Measurements from ENCODE around the gene KRT13.

KRT13 gene

GRCh38 chr17:41456204-41456603 lies 49.2 kb downstream of the KRT13 start:
- no peak overlapping the region for H3K4me3 ChIP-seq (replicated peaks; ENCODE audit: insufficient read depth, low read length)
- H3K27me3 ChIP-seq (ENCODE audit: insufficient read depth, poor library complexity, severe bottlenecking) = no peaks in the 10 kb centered on the region
- DNase-seq (ENCODE audit: low read depth in 1 of 2, low spot score in 1 of 2) = no peak
- H3K27ac ChIP-seq (replicated peaks) = no peak overlapping the region
- TF ChIP-seq SPI1 (IDR thresholded peaks at IDR 0.05; ENCODE audit: borderline replicate concordance, low read depth) = no peak
- TF ChIP-seq, protein P1, sequence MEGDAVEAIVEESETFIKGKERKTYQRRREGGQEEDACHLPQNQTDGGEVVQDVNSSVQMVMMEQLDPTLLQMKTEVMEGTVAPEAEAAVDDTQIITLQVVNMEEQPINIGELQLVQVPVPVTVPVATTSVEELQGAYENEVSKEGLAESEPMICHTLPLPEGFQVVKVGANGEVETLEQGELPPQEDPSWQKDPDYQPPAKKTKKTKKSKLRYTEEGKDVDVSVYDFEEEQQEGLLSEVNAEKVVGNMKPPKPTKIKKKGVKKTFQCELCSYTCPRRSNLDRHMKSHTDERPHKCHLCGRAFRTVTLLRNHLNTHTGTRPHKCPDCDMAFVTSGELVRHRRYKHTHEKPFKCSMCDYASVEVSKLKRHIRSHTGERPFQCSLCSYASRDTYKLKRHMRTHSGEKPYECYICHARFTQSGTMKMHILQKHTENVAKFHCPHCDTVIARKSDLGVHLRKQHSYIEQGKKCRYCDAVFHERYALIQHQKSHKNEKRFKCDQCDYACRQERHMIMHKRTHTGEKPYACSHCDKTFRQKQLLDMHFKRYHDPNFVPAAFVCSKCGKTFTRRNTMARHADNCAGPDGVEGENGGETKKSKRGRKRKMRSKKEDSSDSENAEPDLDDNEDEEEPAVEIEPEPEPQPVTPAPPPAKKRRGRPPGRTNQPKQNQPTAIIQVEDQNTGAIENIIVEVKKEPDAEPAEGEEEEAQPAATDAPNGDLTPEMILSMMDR (IDR thresholded peaks at IDR 0.05; ENCODE audit: insufficient read depth, low read length) = no peak
- TF ChIP-seq, protein P2, sequence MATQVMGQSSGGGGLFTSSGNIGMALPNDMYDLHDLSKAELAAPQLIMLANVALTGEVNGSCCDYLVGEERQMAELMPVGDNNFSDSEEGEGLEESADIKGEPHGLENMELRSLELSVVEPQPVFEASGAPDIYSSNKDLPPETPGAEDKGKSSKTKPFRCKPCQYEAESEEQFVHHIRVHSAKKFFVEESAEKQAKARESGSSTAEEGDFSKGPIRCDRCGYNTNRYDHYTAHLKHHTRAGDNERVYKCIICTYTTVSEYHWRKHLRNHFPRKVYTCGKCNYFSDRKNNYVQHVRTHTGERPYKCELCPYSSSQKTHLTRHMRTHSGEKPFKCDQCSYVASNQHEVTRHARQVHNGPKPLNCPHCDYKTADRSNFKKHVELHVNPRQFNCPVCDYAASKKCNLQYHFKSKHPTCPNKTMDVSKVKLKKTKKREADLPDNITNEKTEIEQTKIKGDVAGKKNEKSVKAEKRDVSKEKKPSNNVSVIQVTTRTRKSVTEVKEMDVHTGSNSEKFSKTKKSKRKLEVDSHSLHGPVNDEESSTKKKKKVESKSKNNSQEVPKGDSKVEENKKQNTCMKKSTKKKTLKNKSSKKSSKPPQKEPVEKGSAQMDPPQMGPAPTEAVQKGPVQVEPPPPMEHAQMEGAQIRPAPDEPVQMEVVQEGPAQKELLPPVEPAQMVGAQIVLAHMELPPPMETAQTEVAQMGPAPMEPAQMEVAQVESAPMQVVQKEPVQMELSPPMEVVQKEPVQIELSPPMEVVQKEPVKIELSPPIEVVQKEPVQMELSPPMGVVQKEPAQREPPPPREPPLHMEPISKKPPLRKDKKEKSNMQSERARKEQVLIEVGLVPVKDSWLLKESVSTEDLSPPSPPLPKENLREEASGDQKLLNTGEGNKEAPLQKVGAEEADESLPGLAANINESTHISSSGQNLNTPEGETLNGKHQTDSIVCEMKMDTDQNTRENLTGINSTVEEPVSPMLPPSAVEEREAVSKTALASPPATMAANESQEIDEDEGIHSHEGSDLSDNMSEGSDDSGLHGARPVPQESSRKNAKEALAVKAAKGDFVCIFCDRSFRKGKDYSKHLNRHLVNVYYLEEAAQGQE (IDR thresholded peaks at IDR 0.05; ENCODE audit: insufficient replicate concordance, low read depth) = no peak
- no peak for TF ChIP-seq GABPA (IDR thresholded peaks at IDR 0.05; ENCODE audit: low read depth)
- no peak for TF ChIP-seq POLR2AphosphoS5 (IDR thresholded peaks at IDR 0.05; ENCODE audit: low read depth)

DNA sequence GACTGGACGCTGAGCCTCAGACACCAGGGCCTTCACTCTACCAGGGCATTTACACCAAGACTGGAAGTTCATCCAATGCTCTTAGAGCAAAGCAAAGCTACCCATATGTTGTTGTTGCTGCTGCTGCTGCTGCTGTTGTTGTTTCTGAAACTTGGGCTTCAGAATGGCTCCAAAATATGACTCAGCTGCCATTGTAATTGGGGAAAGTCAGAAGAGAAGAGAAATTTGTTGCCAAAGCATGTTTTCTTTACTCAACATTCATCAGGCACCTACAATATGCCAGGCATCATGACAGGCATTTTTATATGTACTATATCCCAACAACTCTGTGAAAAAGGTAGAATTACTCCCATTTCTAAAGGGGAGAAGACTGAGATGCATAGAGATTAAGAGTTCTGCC lies 50.2 kb downstream of the KRT13 start:
- Histone ChIP-seq H3K27me3 (ENCODE audit: insufficient read depth, poor library complexity, severe bottlenecking) (no peaks in the 10 kb centered on the region), H3K4me3 (replicated peaks; ENCODE audit: insufficient read depth, low read length) (no peak overlapping the region), H3K27ac (replicated peaks) (no peak overlapping the region)
- no peak for TF ChIP-seq GABPA (IDR thresholded peaks at IDR 0.05; ENCODE audit: low read depth)
- no peak for TF ChIP-seq POLR2AphosphoS5 (IDR thresholded peaks at IDR 0.05; ENCODE audit: low read depth)
- TF ChIP-seq, protein P1 (IDR thresholded peaks at IDR 0.05; ENCODE audit: insufficient read depth, low read length) = no peak
- no peak for TF ChIP-seq SPI1 (IDR thresholded peaks at IDR 0.05; ENCODE audit: borderline replicate concordance, low read depth)
- TF ChIP-seq, protein P2 (IDR thresholded peaks at IDR 0.05; ENCODE audit: insufficient replicate concordance, low read depth) = no peak
- no peak for DNase-seq (ENCODE audit: low read depth in 1 of 2, low spot score in 1 of 2)

- Histone ChIP-seq H3K27me3 (ENCODE audit: insufficient read depth, poor library complexity, severe bottlenecking) (no peaks in the 10 kb centered on the region), H3K4me3 (replicated peaks; ENCODE audit: insufficient read depth, low read length) (no peak overlapping the region), H3K27ac (replicated peaks) (no peak overlapping the region)
- DNase-seq (ENCODE audit: low read depth in 1 of 2, low spot score in 1 of 2) = no peak
- TF ChIP-seq SPI1 (IDR thresholded peaks at IDR 0.05; ENCODE audit: borderline replicate concordance, low read depth) (no peak), GABPA (IDR thresholded peaks at IDR 0.05; ENCODE audit: low read depth) (no peak), POLR2AphosphoS5 (IDR thresholded peaks at IDR 0.05; ENCODE audit: low read depth) (no peak)
- TF ChIP-seq, protein P1 (IDR thresholded peaks at IDR 0.05; ENCODE audit: insufficient read depth, low read length) = no peak
- TF ChIP-seq, protein P2 (IDR thresholded peaks at IDR 0.05; ENCODE audit: insufficient replicate concordance, low read depth) = no peak
These were observed 52.3 kb downstream of the KRT13 start for GRCh38 chr17:41453066-41453465.
